ENCODE data around the gene DET1.

DNA sequence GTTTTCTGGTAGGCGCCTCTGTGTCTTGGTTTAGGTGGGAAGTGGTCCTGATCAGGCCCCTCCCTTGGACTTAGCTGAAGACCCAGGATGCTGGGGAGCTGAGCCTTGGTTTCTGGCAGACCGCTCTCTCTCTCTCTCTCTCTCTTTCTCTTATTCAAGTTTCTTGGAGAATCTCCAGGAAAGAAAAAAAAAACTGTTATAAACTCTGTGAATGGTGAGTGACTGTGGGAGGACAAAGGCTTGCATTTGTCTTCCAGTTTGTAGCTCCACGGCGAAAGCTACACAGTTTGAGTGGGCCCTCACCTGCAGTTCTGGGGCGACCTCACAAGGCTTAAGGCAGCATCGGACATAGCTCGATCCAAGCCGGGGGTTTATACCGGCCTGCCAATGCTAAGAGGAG is 7.5 kb downstream of the DET1 start:
- TF ChIP-seq POLR2AphosphoS5 (IDR thresholded peaks at IDR 0.05; ENCODE audit: low read depth, low read length): no peak
- no peak for TF ChIP-seq POLR2A (IDR thresholded peaks at IDR 0.05; ENCODE audit: low read depth, low read length)
- TF ChIP-seq TAF1 (IDR thresholded peaks at IDR 0.05; ENCODE audit: borderline replicate concordance, low read depth, low read length): no peak

All from GM12892 (cell line).